SK-N-DZ (cell line): ENCODE measurements around the gene CAPZA1. TPM values are rescaled to one million over a fixed set of nuclear protein-coding genes. Genes with fewer than 3 reads are reported as not detected.
"Not testable (repeated sequence)": the region's sequence is repeated elsewhere in the genome, so short reads cannot be mapped to it uniquely, and the experiment has no call there.

Experiments
- DNase-seq: peaks from one replicate; pipeline ENCODE4 v3.0.0-alpha.2; 2015; ENCODE audit warnings: low spot score
- polyA plus RNA-seq, 2 experiments: library from polyadenylated mRNA; depleted of rRNA; stranded (reverse); fragments of >200 nt; gene quantifications; 2 replicates each; pipeline ENCODE4 v1.2.3, GENCODE V29; 2014

The CAPZA1 gene
- 67.0 and 71.3 TPM in 2 replicates for polyA plus RNA-seq (2014; cell fraction: cytosol; rRNA removed)
- 65.6 and 87.4 TPM in 2 replicates for polyA plus RNA-seq (2014; cell fraction: nucleus; rRNA removed)

DNA sequence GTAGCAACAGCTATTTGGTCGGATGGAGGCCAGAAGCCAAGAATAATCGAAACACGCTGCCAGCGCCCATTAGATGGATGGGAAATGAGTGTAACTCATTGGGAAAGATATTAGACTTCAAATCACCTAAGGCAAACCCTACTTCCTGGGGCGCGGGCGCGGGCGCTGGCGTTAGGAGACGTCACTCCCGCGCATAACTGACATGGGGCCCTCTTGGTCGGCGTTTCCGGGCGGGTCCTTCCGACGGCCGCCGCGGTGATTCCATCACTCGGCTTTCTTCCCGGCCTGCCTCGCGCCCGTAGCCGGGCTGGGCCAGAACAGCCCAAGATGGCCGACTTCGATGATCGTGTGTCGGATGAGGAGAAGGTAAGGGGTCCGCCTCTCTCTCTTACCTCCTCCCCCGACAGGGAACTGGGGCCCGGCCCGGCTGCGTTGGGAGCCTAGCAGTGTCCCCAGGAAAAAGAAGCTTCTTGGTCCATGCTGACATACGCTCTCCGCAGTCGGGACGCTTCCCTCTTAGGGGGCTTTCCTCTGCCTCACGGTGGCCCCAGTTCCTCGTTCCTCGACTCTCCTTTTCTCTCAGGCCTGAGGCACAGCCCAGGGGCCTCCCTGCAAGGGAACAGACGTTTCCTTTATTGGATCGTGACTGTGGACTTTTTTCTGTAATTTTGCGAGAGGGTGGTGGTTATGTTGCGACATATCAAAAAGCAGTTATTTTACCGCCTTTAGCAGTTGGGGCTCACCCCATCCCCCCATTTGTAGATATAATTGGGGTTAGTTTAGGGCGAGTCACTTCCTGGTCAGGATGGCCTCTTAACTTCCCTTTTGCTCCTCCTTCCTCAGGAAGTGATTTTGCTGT, at the start of gene CAPZA1:
Gene CAPZA1, plus strand, starts transcription at position 315 of the 859 bp plus-strand sequence. Its CDS starts 13 bp downstream, at position 328.
- peak; percentile 86 for DNase-seq

DNA sequence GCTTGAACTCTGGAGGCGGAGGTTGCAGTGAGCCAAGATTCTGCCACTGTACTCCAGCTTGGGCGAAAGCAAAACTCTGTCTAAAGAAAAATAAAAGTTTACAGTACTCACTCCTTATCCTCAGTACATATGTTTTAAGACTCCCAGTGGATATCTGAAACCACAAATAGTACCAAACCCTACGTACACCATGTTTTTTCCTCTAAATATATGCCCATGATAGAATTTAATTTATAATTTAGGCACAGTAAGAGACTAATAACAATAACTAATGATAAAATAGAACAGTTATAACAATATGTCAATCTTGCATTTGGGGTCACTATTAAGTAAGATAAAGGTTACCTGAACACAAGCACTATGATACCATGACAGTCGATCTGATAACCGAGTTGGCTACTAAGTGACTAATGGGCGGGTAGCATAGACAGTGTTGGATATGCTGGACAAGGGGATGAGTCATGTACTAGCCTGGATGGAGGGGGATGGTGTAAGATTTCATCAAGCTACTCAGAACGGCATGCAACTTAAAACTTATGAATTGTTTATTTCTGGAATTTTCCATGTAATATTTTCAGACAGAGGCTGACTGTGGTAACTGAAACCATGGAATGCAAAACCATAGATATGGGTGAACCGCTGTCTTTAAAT, 44.4 kb upstream of the CAPZA1 start:
- DNase-seq, result no peak

DNA sequence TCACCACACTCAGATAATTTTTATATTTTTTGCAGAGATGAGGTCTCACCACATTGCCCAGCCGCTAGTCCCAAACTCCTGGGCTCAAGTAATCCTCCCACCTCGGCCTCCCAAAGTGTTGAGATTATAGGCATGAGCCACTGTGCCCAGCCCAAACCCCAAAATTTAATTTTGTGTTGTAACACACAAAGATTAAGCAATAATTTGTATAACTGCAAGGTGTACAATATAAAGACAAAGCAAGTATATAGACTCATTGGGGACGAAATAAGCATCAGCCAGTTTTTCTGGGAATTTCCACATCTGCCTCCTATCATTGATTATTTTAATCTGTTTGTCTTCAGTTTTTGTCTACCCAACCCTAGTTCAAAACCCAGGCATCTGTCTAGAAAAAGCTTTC, 43.4 kb upstream of the CAPZA1 start:
- no peak for DNase-seq

DNA sequence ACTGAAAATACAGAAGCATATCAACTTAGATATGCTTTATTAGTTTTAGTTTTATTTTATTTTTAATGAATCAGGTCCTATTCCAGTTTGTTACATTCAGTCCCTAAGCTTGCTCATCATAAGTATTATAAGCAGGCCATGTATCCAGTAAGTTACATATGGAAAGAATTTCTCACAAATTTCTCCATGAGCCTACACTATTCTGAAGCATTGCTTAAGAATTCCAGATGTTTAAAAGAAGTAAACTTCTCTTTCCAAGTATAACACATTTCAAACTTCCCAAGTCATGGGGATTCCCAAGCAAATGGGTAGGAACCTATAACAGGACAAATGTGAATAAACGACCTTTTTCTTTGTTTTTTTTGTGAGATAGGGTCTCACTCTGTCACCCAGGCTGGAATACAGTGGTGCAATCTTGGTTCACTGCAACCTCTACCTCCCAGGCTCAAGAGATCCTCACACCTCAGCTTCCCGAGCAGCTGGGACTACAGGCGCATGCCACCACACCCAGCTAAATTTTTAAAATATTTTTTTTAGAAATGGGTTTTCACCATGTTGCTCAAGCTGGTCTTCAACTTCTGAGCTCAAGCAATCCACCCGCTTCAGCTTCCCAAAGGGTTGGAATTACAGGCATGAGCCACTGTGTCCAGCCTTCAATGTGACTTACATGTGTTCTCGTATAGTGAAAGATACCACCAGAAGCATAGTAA, 39.7 kb upstream of the CAPZA1 start:
- no peak for DNase-seq

DNA sequence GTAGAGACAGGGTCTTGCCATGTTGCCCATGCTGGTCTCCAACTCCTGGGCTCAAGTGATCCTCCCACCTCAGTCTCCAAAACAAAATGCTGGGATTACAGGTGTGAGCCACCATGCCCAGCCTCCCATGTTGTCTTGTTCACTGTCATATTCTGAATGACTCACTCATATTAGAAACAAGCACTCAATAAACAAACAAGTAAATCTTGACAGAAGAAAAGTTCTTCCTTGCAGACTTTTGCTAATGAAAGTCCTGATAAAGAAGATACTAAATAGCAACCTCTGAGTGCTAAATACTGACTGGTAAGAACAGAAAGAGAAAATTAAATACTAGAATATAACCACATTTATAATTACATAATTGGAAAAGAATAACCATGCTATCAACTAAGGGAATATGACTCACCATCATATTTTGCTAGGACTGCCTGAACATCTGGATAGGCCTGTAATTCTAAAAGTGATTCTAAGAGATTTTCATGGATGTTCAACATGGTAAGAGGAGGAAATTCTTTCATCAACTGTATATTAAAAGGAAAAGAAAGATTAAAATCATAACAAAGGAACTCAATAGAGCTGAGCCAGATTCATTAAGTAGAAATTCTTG, 37.9 kb upstream of the CAPZA1 start:
- no peak for DNase-seq

DNA sequence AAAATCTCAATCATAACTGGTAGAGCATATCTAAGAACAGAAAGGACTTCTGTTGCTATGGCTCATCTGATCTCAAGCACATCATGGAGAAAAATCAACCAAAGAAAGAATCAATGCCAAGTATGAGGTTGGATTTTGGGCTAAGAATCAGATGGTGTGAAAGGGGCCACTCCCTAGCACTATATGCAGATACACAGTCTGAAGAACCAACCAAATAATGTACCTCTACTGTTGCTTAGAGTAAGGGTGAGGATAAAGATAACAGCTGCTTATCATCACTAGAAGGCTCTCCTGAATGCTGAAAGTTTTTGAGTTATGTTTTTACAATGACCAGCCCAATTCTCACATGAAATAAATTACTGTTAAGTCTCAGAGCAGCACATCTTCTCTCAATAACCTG, 36.3 kb upstream of the CAPZA1 start:
- no peak for DNase-seq

DNA sequence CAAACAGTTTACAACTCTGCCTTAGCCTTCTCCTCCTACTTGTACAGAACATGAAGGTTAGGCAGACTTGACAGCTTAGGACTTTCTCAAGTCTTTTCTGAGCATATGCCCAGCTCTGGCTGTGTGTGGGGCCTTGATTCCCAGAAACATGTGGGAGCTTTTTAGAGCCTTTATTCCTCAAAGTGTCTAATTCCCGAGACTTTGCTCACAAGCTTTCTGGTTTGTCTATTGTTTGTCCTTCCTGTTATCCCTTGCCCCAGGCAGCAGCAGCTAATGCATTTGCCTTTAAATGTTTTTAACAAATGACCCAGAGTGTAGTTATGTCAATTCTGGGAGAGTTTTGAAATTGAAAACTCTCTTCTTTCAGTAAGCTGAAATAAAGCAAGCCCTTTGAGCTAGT, 29.9 kb upstream of the CAPZA1 start:
- no peak for DNase-seq

DNA sequence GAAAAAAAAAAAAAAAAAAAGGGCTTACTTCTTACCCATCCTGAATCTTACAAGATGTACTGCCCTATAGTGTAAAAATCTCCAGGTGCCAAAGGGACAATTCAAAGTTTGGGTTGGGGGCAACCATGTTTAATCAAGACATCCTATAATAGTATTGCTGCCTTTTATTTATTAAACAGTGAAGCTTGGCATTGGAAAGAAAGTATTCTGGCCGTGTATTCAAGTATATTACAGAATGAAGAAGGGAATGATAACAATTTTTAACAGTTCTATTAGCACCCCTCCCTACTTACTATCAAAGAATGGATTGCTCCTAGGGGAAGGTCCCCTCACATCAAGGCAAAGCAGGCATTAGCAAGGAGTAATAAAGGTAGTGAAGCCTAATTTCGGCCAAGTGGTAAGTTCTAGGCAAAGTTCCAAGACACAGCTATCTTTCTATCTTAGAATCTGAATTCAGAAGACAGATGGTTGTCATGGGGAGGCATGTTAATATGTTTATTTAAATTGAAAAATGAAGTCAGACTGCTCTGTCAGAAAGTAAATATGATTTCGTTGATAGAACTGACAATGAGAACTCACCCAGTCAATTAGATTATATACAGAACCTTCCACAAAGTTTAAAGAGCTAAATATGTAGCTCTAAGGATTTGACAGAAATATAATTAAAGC, 25.3 kb upstream of the CAPZA1 start:
- DNase-seq, result peak; percentile 34

DNA sequence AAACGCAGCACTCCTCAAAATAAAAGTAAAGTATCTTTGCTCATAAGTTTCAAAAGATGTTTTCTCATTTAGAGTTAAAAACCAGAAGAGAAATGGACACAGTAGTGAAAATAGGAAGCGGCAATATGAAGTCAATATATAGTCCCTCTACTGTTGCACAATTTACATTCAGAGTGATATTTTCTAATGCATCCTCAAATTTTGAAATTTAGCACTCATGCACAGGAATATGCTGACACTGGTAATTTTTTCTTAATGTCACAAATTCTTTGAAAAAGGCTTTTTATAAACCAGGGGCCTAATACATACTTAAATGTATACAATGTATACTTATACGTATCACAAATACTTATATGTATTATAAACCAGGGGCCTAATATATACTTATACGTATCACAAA, 20.2 kb upstream of the CAPZA1 start:
- no peak for DNase-seq

DNA sequence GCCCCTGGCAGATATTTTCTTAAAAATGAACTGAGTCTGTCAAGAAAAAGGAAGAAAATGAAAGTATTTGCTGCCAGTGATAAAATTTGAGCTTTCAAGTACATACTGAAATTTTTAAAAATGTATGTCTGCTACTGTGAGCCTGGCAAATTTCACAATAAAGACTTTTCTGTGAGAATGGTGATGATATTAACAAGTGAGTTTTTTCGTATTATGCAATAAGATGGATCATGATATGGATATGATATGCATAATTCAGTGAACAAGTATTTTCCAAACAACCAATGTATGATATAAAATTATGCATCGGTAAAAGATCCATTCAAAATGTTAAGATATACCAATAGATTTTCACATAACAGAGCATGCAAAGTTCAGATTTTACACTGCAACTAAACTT, 16.6 kb upstream of the CAPZA1 start:
- no peak for DNase-seq

DNA sequence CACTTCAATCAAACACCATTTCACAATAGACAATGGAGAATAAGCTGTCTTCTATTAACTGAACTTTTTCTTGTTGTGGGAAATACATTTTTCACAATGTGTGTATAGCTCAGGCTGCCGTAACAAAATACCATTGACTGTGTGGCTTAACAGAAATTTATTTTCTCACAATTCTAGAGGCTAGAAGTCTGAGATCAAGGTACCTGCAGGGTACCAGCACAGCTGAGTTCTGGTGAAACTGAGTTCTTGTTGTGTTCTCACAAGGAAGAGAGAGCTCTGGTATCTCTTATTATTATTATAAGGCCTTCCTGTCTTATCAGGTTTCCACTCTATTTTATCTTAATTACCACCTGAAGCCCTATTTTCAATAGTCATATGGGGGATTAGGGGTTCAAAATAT, 16.1 kb upstream of the CAPZA1 start:
- DNase-seq, result no peak

DNA sequence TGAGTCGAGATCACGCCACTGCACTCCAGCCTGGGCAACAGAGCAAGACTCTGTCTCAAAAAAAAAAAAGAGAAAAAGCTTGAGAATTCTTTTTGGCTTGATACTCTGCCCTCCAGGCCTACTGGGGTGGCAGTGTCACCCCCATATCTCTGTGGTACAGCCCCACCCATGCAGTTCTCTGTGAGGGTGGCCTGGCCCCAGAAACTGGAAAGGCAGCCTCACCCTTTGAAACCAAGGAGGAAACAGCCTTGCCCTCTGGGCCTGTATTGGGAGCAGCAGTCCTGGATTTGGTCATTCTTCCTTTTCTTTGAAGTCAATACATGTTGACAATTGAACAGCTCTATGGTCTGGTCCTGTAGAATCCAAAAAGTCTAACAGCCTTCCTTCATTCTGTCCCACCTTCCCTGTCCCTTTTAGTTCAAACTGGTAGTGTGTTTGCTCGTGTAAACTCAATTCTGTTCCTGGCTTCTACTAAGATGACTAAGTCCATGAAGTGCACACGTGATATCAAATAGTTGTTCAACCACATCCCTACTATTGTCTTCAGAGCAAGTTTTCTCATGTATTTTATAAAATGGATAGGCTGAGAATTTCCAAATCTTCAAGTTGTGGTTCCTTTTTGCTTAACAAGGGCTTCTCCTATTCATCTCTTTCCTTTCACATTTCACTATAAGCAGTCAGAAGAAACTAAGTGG, 13.9 kb upstream of the CAPZA1 start:
- no peak for DNase-seq

DNA sequence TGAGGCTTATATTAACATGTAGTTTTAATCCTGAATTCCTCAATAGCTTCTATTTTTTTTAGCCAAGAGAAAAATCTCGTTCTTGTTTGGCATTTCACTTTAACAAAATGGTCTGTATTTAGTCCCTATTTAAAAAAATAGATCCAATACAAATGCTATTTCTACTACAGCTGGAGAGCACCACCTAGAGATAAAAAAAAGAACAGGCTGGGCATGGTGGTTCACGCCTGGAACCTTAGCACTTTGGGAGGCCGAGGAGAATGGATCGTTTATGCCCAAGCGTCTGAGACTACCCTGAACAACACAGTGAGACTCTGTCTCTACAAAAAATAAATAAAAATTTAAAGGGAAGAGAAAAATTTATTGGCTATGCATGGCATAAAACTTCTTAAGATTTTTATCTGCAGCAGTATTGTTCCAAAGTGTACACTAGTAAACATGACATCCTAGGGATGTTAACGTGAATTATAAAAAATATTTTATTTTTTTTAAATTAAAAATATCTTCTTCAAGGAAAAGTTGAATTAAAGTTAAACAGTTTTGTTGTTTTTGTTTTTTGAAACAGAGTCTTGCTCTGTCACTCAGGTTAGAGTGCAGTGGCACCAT, 5.1 kb upstream of the CAPZA1 start:
- no peak for DNase-seq

DNA sequence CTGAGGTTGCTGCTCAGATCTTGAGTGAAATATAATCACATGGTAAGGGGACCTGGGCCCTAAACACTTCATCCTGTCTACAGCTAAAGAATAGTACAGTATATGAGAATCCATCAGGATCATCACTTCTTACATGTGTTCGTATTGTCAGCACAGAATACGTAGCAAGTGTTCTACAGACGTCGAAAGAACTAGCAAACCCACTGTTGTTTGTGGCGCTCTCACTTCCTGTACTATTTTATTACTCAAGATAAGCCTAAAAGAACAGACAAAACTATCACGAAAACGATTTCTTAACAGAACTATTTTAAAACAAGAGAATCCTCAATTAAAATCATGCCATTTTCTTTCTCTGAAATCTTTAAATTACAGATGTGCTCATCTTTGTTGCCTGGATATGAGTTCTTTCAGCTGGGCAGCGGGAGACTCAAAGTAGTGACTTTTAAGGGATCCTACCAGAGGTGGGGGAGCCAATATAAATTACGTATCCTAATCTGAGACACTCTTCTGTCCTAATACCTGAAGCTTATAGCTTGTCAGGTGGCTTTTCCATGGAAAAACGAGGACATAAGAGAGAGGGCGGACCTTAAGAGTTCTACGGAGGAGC, 1.4 kb upstream of the CAPZA1 start:
- no peak for DNase-seq

DNA sequence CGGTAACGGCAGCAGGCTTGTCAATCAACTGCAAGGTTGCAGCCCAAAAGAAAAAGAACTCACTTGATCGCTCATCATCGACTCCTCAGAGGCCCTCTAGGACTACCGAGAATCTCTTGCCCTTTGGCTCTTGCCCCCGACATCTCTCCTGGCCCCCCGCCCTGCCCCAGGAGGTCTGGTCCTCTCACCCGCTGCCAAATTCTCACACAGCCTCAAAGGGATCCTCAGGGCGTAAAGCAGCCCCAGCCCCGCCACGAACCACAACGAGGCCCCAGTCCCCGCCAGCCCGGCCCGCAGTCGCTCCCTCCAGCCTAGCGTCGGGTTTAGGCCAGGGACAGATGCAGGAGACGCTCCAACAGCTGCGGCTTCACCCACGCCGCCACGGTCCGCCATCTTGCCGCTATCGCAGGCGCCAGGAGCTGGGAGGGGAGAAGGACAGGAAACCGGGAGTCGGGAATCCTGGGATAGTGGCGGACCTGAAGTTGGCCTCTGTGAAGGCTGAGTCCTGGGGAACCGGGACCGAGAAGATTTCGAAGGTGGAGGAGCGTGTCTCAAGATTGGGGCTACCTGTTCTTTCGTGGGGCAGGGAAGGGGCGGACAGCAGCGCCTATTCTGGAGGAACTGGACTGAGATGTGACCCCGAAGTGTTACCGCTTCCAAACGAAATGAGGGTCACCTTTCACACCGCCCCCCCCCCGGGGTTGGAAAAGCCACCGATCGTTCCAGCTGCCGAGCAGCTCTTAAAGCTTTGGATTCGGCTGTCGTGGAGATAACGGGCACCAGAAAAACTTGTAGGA, 713 bp upstream of the CAPZA1 start, which contains the start of gene ST7L:
Gene ST7L, minus strand, starts transcription at position 421 of the 797 bp plus-strand sequence. Its CDS starts 28 bp downstream, at position 393.
- DNase-seq, result peak; percentile 78

DNA sequence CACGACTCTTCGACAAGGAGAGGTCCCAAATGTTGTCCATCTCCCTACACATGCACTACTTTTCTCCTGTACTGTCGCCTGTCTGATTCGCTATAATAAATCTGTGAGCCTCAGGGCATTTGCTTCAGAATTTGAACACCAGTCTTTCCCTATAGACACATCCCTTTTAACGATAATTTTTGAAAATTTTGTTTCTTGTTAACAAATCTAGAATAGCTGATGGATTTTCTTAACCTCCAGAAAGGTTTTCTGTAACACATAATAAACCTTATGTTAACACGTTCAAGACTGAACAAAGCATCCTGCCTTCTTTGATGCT, 704 bp downstream of the CAPZA1 start:
- no peak for DNase-seq

DNA sequence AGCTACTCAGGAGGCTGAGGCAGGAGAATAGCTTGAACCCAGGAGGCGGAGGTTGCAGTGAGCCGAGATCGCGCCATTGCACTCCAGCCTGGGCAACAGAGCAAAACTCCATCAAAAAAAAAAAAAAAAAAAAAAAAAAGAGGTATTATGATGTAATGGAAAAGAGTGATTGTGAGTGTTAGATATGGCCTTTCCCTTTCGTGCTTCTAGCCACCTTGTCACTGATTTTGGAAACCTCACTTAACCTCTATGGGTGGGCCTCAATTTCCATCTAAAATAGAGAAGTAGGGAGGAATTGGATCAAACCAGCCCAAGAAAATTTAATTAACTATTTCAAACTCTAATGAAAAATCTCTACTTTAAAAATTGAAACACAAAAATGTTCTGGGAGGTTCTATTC, 4.9 kb downstream of the CAPZA1 start:
- DNase-seq, result not testable (repeated sequence)

DNA sequence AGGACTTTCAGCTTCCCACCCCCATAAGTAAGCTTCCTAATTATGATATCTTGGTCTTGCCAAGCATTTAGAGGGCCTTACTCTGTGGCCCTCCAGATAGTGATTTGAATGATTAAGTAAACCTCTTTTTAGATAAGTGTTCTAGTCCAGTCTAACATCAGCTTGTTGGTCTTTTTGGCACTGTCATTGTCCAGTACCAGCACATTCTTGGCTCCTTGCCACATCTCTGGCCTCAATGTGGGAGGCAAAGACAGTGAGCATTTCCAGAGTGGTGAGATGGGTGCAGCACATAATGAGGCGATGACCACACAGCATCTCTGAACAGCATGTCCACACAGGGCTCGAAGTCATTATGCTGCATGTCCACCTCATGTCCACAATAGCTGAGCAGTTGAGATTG, 6.1 kb downstream of the CAPZA1 start:
- no peak for DNase-seq

DNA sequence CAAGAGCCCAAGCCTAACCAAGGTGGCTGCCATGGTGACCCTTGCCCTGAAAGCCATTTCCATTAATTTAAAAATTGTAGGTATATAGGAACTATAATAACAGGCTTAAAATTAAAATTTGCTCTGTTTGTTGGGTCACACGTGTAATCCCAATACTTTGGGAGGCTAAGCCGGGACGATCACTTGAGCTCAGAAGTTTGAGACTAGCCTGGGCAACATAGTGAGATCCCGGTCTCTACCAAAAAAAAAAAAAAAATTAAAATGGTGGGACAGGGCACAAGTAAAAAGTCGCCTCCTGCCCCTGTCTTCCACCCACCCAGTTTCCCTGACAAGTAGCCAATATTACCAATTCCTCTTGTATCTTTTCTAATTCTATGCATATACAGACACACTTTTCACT, 6.6 kb downstream of the CAPZA1 start:
- DNase-seq, result no peak
